Liver (tissue), 9 donors: ENCODE data around the gene ALPP. TPM values are rescaled to one million over a fixed set of nuclear protein-coding genes. Genes with fewer than 3 reads are reported as not detected.

ENCODE experiments used
- DNase-seq: peaks from one replicate; pipeline ENCODE4 v3.0.0-alpha.2; 2017; ENCODE audit warnings: low spot score
- H3K27ac ChIP-seq, 2 donors: one replicate each; pipeline ENCODE4 v1.7.0; 2013; ENCODE audit warnings: inconsistent platforms in 2 of 2, low read length in 2 of 2, control low read depth in 1 of 2, low read depth in 1 of 2, mild to moderate bottlenecking in 1 of 2
- H3K27me3 ChIP-seq, 4 donors: one replicate each; pipeline versions ENCODE4 v1.6.1 to v1.7.0; 2013; ENCODE audit warnings: low read length in 3 of 4, inconsistent platforms in 1 of 4, mild to moderate bottlenecking in 1 of 4, moderate library complexity in 1 of 4; ENCODE audit not compliant: control insufficient read depth in 4 of 4, insufficient read depth in 4 of 4
- H3K36me3 ChIP-seq, 4 donors: one replicate each; pipeline versions ENCODE4 v1.6.1 to v1.7.0; 2013; ENCODE audit warnings: low read length in 3 of 4, mild to moderate bottlenecking in 3 of 4, low read depth in 1 of 4, moderate library complexity in 1 of 4; ENCODE audit not compliant: control insufficient read depth in 4 of 4, insufficient read depth in 3 of 4
- H3K4me1 ChIP-seq, 4 donors: one replicate each; pipeline versions ENCODE4 v1.6.1 to v1.7.0; 2013; ENCODE audit warnings: low read length in 3 of 4, mild to moderate bottlenecking in 3 of 4, moderate library complexity in 1 of 4; ENCODE audit not compliant: control insufficient read depth in 4 of 4, insufficient read depth in 4 of 4
- H3K4me3 ChIP-seq, 3 donors: one replicate each; pipeline versions ENCODE4 v1.6.1 to v1.7.0; 2013; ENCODE audit warnings: low read length in 3 of 3, control low read depth in 1 of 3, low read depth in 1 of 3, mild to moderate bottlenecking in 1 of 3
- H3K9ac ChIP-seq, 2 donors: one replicate each; pipeline ENCODE4 v1.7.0; 2013; ENCODE audit warnings: low read length in 2 of 2, mild to moderate bottlenecking in 2 of 2, moderate library complexity in 2 of 2, control low read depth in 1 of 2, low read depth in 1 of 2
- H3K9me3 ChIP-seq, 4 donors: one replicate each; pipeline versions ENCODE4 v1.6.1 to v1.7.0; 2013; ENCODE audit warnings: low read length in 3 of 4; ENCODE audit not compliant: control insufficient read depth in 4 of 4
- EGR1 ChIP-seq, 2 donors: IDR thresholded peaks; 2 replicates each; pipeline ENCODE4 v1.6.1; 2016 to 2018; ENCODE audit warnings: antibody characterized with exemption in 2 of 2, low read depth in 2 of 2
- FOXA2 ChIP-seq: IDR thresholded peaks from 2 replicates; pipeline ENCODE4 v1.6.1; 2016; ENCODE audit warnings: antibody characterized with exemption
- GABPA ChIP-seq, 2 donors: IDR thresholded peaks in 1 of 2; conservative IDR thresholded peaks in 1 of 2; 2 replicates each; pipeline ENCODE4 v1.6.1; 2016; ENCODE audit warnings: antibody characterized with exemption in 2 of 2, mild to moderate bottlenecking in 1 of 2, moderate library complexity in 1 of 2
- HNF4A ChIP-seq, 2 donors: conservative IDR thresholded peaks; 2 replicates each; pipeline ENCODE4 v1.6.1; 2016; ENCODE audit warnings: antibody characterized with exemption in 2 of 2, mild to moderate bottlenecking in 2 of 2
- HNF4G ChIP-seq: IDR thresholded peaks from 2 replicates; pipeline ENCODE4 v1.6.1; 2016; ENCODE audit warnings: antibody characterized with exemption
- NR2F2 ChIP-seq: IDR thresholded peaks from 2 replicates; pipeline ENCODE4 v1.6.1; 2016; ENCODE audit warnings: antibody characterized with exemption
- RAD21 ChIP-seq, 2 donors: IDR thresholded peaks; 2 replicates each; pipeline ENCODE4 v1.6.1; 2016; ENCODE audit warnings: antibody characterized with exemption in 2 of 2, mild to moderate bottlenecking in 2 of 2
- RXRA ChIP-seq, 2 donors: IDR thresholded peaks; 2 replicates each; pipeline ENCODE4 v1.6.1; 2017 to 2018; ENCODE audit warnings: antibody characterized with exemption in 2 of 2, mild to moderate bottlenecking in 1 of 2
- SP1 ChIP-seq: IDR thresholded peaks from 2 replicates; pipeline ENCODE4 v1.6.1; 2018; ENCODE audit warnings: antibody characterized with exemption, mild to moderate bottlenecking
- TAF1 ChIP-seq: conservative IDR thresholded peaks from 2 replicates; pipeline ENCODE4 v1.6.1; 2016; ENCODE audit warnings: antibody characterized with exemption, mild to moderate bottlenecking
- YY1 ChIP-seq: IDR thresholded peaks from 2 replicates; pipeline ENCODE4 v1.6.1; 2016; ENCODE audit warnings: antibody characterized with exemption, mild to moderate bottlenecking
- WGBS: extraction: QIAGEN DNeasy Blood & Tissue Kit; methylation state at CpG from one replicate; pipeline ENCODE4 v1.1.7; 2013; 5-methylcytosine and 5-hydroxymethylcytosine counted together
- polyA plus RNA-seq, 2 donors: library from polyadenylated mRNA; stranded (reverse) in 1 of 2; unstranded in 1 of 2; fragments of 200-250 nt in 1 of 2; fragments of >200 nt in 1 of 2; fragmentation: Nextera tagmentation in 1 of 2; extraction: Ambion mirVana in 1 of 2; gene quantifications; one replicate each; pipeline versions ENCODE4 v1.2.1 to v1.2.3, GENCODE V29; 2013 to 2015
- total RNA-seq, 2 donors: library from RNA; depleted of rRNA; stranded (reverse); fragments of >200 nt; gene quantifications; one replicate each; pipeline ENCODE4 v1.2.3, GENCODE V29; 2014
- TF ChIP-seq, protein P1 (sequence below): fragments of 150-350 bp; IDR thresholded peaks from 2 replicates; pipeline ENCODE4 v1.5.1; 2017; ENCODE audit warnings: improper control_type of control experiment, low read depth, low read length; ENCODE audit not compliant: missing input control
- TF ChIP-seq, protein P2 (sequence below): IDR thresholded peaks from 2 replicates; pipeline ENCODE4 v1.6.1; 2016; ENCODE audit warnings: antibody characterized with exemption, mild to moderate bottlenecking
- TF ChIP-seq, protein P3 (sequence below): IDR thresholded peaks from 2 replicates; pipeline ENCODE4 v1.6.1; 2016; ENCODE audit warnings: antibody characterized with exemption
- TF ChIP-seq, protein P4 (sequence below): IDR thresholded peaks from 2 replicates; pipeline ENCODE4 v1.6.1; 2016; ENCODE audit warnings: antibody characterized with exemption
- TF ChIP-seq, protein P5 (sequence below): IDR thresholded peaks from 2 replicates; pipeline ENCODE4 v1.6.1; 2016; ENCODE audit warnings: antibody characterized with exemption
- donor health status: healthy.
- donor health status: healthy.
- donor health status: healthy.
- donor health status: healthy.
- donor health status: healthy.

Gene ALPP
- total and polyA plus RNA-seq, 4 donors = not detected

DNA sequence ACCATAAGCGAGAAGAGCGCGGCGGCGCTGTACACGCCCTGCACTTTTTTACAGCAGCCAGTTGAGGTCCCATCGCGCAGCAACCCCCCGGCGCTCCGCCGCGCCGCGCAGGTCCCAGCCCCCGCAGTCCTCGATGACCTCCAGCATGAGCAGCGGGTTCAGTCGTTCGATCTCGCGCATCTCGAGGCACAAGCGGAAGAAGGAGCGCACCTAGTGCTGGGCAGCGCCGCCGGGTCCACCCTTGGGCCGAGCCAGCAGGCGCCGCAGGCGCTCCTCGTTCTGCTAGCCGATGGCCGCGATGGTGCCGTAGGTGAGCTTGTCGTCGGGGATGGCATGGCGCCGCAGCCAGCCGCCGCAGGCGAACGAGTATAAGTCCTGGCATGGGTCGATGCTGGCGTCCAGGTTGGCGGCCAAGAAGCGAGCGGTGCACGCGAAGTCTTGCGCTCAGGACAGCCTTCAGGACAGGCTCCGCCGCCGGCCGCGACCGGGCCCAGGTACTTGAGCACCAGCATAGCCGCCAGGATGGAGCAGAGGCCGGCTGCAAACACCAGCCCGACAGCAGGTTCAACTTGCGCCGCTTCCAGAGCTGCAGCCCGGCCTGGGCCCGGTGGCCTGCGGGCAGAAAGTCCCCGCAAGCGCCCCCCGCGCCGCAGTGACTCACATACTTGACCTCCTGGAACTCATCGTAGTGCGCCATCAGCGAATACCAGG is 8.3 kb downstream of the ALPP start:
- no peaks in the 10 kb centered on the region for H3K9me3 ChIP-seq
- no peak overlapping the region for H3K27ac ChIP-seq
- TF ChIP-seq, protein P1, sequence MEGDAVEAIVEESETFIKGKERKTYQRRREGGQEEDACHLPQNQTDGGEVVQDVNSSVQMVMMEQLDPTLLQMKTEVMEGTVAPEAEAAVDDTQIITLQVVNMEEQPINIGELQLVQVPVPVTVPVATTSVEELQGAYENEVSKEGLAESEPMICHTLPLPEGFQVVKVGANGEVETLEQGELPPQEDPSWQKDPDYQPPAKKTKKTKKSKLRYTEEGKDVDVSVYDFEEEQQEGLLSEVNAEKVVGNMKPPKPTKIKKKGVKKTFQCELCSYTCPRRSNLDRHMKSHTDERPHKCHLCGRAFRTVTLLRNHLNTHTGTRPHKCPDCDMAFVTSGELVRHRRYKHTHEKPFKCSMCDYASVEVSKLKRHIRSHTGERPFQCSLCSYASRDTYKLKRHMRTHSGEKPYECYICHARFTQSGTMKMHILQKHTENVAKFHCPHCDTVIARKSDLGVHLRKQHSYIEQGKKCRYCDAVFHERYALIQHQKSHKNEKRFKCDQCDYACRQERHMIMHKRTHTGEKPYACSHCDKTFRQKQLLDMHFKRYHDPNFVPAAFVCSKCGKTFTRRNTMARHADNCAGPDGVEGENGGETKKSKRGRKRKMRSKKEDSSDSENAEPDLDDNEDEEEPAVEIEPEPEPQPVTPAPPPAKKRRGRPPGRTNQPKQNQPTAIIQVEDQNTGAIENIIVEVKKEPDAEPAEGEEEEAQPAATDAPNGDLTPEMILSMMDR = no peak
- TF ChIP-seq, protein P2, sequence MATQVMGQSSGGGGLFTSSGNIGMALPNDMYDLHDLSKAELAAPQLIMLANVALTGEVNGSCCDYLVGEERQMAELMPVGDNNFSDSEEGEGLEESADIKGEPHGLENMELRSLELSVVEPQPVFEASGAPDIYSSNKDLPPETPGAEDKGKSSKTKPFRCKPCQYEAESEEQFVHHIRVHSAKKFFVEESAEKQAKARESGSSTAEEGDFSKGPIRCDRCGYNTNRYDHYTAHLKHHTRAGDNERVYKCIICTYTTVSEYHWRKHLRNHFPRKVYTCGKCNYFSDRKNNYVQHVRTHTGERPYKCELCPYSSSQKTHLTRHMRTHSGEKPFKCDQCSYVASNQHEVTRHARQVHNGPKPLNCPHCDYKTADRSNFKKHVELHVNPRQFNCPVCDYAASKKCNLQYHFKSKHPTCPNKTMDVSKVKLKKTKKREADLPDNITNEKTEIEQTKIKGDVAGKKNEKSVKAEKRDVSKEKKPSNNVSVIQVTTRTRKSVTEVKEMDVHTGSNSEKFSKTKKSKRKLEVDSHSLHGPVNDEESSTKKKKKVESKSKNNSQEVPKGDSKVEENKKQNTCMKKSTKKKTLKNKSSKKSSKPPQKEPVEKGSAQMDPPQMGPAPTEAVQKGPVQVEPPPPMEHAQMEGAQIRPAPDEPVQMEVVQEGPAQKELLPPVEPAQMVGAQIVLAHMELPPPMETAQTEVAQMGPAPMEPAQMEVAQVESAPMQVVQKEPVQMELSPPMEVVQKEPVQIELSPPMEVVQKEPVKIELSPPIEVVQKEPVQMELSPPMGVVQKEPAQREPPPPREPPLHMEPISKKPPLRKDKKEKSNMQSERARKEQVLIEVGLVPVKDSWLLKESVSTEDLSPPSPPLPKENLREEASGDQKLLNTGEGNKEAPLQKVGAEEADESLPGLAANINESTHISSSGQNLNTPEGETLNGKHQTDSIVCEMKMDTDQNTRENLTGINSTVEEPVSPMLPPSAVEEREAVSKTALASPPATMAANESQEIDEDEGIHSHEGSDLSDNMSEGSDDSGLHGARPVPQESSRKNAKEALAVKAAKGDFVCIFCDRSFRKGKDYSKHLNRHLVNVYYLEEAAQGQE = no peak
- TF ChIP-seq NR2F2 (no peak), TAF1 (no peak), RAD21 (IDR thresholded peaks at IDR 0.05) (no peak)
- TF ChIP-seq, protein P3, sequence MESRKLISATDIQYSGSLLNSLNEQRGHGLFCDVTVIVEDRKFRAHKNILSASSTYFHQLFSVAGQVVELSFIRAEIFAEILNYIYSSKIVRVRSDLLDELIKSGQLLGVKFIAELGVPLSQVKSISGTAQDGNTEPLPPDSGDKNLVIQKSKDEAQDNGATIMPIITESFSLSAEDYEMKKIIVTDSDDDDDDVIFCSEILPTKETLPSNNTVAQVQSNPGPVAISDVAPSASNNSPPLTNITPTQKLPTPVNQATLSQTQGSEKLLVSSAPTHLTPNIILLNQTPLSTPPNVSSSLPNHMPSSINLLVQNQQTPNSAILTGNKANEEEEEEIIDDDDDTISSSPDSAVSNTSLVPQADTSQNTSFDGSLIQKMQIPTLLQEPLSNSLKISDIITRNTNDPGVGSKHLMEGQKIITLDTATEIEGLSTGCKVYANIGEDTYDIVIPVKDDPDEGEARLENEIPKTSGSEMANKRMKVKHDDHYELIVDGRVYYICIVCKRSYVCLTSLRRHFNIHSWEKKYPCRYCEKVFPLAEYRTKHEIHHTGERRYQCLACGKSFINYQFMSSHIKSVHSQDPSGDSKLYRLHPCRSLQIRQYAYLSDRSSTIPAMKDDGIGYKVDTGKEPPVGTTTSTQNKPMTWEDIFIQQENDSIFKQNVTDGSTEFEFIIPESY = no peak
- H3K9ac ChIP-seq = no peak overlapping the region
- peaks cover 0 to 21% (median 4%) of the 10 kb centered on the region in 4 donors for H3K4me1 ChIP-seq
- DNase-seq = no peak
- WGBS = 19% methylated on average over 75 of the region's 75 CpGs
- H3K27me3 ChIP-seq = peaks cover 0 to 17% (median 8%) of the 10 kb centered on the region in 4 donors
- no peaks in the 10 kb centered on the region for H3K36me3 ChIP-seq
- no peak overlapping the region for H3K4me3 ChIP-seq

DNA sequence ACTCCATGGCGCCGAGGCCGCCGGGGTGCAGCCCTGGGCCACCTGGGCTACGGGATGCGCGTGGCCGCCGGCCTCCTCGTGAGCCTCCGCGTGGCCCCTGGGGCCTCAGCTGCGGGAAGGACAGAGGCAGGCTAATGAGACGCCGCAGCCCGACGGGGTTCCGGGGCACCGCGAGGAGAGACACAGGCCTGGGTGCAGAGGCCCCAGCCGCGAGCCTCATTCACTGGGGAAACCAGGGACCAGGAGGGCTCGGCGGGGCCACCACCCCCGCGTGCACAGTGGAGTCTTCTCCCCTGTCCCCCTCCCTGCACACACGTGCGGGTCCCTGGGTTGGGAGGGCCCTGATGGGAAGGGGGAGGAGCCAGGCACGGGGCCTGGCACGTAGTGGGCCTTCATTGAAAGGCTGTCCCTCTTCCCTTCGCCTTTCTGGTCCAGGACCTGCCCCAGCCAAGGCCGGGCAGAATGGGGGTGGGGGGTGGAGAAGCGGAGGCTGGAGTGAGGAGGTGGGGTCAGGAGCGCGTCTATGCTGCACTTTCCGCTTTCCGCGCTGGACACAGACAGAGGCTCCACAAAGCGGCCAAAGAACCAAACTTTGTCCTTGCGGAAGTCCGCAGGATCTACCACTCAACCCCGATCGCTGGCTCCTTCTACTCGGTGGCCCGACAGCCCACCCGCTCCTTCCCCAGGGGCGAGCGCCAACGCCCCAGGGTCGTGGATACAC is 9.1 kb downstream of the ALPP start:
- Histone ChIP-seq H3K9ac (no peak overlapping the region), H3K4me1 (peaks cover 0 to 21% (median 4%) of the 10 kb centered on the region in 4 donors), H3K9me3 (no peaks in the 10 kb centered on the region), H3K36me3 (no peaks in the 10 kb centered on the region), H3K27ac (no peak overlapping the region), H3K27me3 (peaks cover 0 to 16% (median 7%) of the 10 kb centered on the region in 4 donors), H3K4me3 (no peak overlapping the region)
- TF ChIP-seq HNF4G = no peak
- TF ChIP-seq YY1 = no peak
- no peak for TF ChIP-seq TAF1
- TF ChIP-seq, protein P4, sequence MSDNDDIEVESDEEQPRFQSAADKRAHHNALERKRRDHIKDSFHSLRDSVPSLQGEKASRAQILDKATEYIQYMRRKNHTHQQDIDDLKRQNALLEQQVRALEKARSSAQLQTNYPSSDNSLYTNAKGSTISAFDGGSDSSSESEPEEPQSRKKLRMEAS = no peak
- TF ChIP-seq FOXA2 = no peak
- no peak for TF ChIP-seq SP1
- TF ChIP-seq GABPA (IDR thresholded peaks at IDR 0.05 in 1 of 2, conservative IDR thresholded peaks at IDR 0.05 in 1 of 2) = no peak
- TF ChIP-seq, protein P1 = no peak
- TF ChIP-seq, protein P5, sequence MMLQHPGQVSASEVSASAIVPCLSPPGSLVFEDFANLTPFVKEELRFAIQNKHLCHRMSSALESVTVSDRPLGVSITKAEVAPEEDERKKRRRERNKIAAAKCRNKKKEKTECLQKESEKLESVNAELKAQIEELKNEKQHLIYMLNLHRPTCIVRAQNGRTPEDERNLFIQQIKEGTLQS = no peak
- TF ChIP-seq HNF4A (conservative IDR thresholded peaks at IDR 0.05) = no peak
- TF ChIP-seq NR2F2 = no peak
- no peak for TF ChIP-seq EGR1 (IDR thresholded peaks at IDR 0.05; ENCODE audit: low read depth in 2 of 2)
- TF ChIP-seq RXRA (IDR thresholded peaks at IDR 0.05) = no peak
- TF ChIP-seq, protein P3 = no peak
- WGBS = 15% methylated on average over 50 of the region's 50 CpGs
- no peak for DNase-seq
